HepG2 (cell line): ENCODE data around the gene OPA3. TPM values are rescaled to one million over a fixed set of nuclear protein-coding genes. Genes with fewer than 3 reads are reported as not detected.

Experiments
- ATAC-seq: fragments of 200-7000 bp; cut with Tn5 transposase; 3 replicates; pipeline ENCODE4 v1.9.1; 2020; ENCODE audit warnings: mild to moderate bottlenecking, moderate library complexity
- BruUV-seq: library from RNA; stranded (reverse); fragments of 400-500 nt; replicated peaks from 2 replicates; lab custom pipeline; 2021; lab: Mats Ljungman, UMichigan
- CTCF ChIA-PET: fragments of 300-600 bp; formaldehyde crosslinking; extraction: SDS; loops from one replicate; lab custom pipeline; 2021; ENCODE audit warnings: low total read pairs, inconsistent platforms, low intra/inter-chr PET ratio; lab: Yijun Ruan, JAX
- POLR2A ChIA-PET: fragments of 350-600 bp; sonication (Branson Sonifier 250); formaldehyde crosslinking; loops from one replicate; lab custom pipeline; 2020; ENCODE audit warnings: antibody characterized with exemption, inconsistent platforms; lab: Yijun Ruan, JAX
- DNase-seq: peaks from one replicate; pipeline ENCODE4 v3.0.0-alpha.2; 2015; ENCODE audit warnings: low spot score
- FAIRE-seq: peaks from 3 replicates; lab custom pipeline; 2011; peaks lifted over from hg19 to GRCh38; lab: Jason Lieb, UNC
- H2AFZ ChIP-seq: one replicate; pipeline ENCODE4 v1.6.1; 2011; ENCODE audit warnings: low read length, inconsistent platforms
- H3K27ac ChIP-seq: fragments of 300-600 bp; 3 replicates; pipeline ENCODE4 v1.8.0; 2011; ENCODE audit warnings: mixed run types, mild to moderate bottlenecking, mixed read lengths, low read length, inconsistent platforms; ENCODE audit not compliant: insufficient read depth; ENCODE audit errors: extremely low read length
- H3K27me3 ChIP-seq, 2 experiments: fragments of 200-600 bp in 1 of 2; 2 replicates in 1 of 2; 3 replicates in 1 of 2; pipeline versions ENCODE4 v1.6.0 to v1.8.0; 2011; ENCODE audit warnings: low read length in 2 of 2, mild to moderate bottlenecking in 2 of 2, moderate library complexity in 2 of 2, inconsistent platforms in 1 of 2; ENCODE audit not compliant: insufficient read depth in 2 of 2, control insufficient read depth in 1 of 2
- H3K36me3 ChIP-seq, 2 experiments: fragments of 200-600 bp in 1 of 2; replicated peaks in 1 of 2; 2 replicates in 1 of 2; 3 replicates in 1 of 2; pipeline versions ENCODE4 v1.5.1 to v1.8.0; 2011; ENCODE audit warnings: low read length in 2 of 2, inconsistent platforms in 1 of 2; ENCODE audit not compliant: insufficient read depth in 2 of 2, control insufficient read depth in 1 of 2
- H3K4me1 ChIP-seq: 2 replicates; pipeline ENCODE4 v1.5.1; 2012; ENCODE audit warnings: low read length, inconsistent platforms; ENCODE audit not compliant: insufficient read depth
- H3K4me2 ChIP-seq: 2 replicates; pipeline ENCODE4 v1.6.0; 2011; ENCODE audit warnings: low read depth, low read length, inconsistent platforms
- H3K4me3 ChIP-seq, 3 experiments: fragments of 200-600 bp in 1 of 3; sonication (generic), shearing (Covaris generic) in 1 of 3; replicated peaks in 1 of 3; 2 replicates each; pipeline ENCODE4 v1.5.1; 2011 to 2016; ENCODE audit warnings: low read length in 3 of 3, inconsistent platforms in 2 of 3, low read depth in 2 of 3, mild to moderate bottlenecking in 2 of 3, control low read depth in 1 of 3, mixed read lengths in 1 of 3; ENCODE audit not compliant: insufficient read depth in 1 of 3
- H3K79me2 ChIP-seq: one replicate; pipeline ENCODE4 v1.6.1; 2011; ENCODE audit warnings: low read length, inconsistent platforms; ENCODE audit not compliant: insufficient read depth
- H3K9ac ChIP-seq: 2 replicates; pipeline ENCODE4 v1.6.0; 2011; ENCODE audit warnings: mild to moderate bottlenecking, low read depth, low read length, inconsistent platforms; ENCODE audit not compliant: insufficient read depth
- H3K9me3 ChIP-seq: 2 replicates; pipeline ENCODE4 v1.5.1; 2012; ENCODE audit warnings: mild to moderate bottlenecking, low read length
- H4K20me1 ChIP-seq: 2 replicates; pipeline ENCODE4 v1.6.0; 2011; ENCODE audit warnings: inconsistent platforms, mild to moderate bottlenecking, low read length, moderate library complexity; ENCODE audit not compliant: insufficient read depth
- AKAP8 ChIP-seq: sonication (generic); formaldehyde crosslinking; IDR thresholded peaks from 2 replicates; pipeline ENCODE4 v1.5.1; 2020; ENCODE audit warnings: mild to moderate bottlenecking, missing genetic modification reagents
- CHD4 ChIP-seq: fragments of 200-600 bp; sonication (generic); IDR thresholded peaks from 2 replicates; pipeline ENCODE4 v1.7.0; 2017; ENCODE audit warnings: mild to moderate bottlenecking, low read length, borderline replicate concordance
- KLF12 ChIP-seq: sonication (generic); formaldehyde crosslinking; IDR thresholded peaks from 2 replicates; pipeline ENCODE4 v1.4.0; 2020; ENCODE audit warnings: missing genetic modification reagents, borderline replicate concordance
- MXD4 ChIP-seq: IDR thresholded peaks from 2 replicates; pipeline ENCODE4 v1.6.1; 2016; ENCODE audit warnings: mild to moderate bottlenecking, missing biosample characterization, missing genetic modification reagents
- NFATC3 ChIP-seq: sonication (generic); formaldehyde crosslinking; IDR thresholded peaks from 2 replicates; pipeline ENCODE4 v1.5.1; 2020; ENCODE audit warnings: mild to moderate bottlenecking, missing genetic modification reagents
- ONECUT2 ChIP-seq: sonication (generic); formaldehyde crosslinking; IDR thresholded peaks from 2 replicates; pipeline ENCODE4 v1.4.0; 2020; ENCODE audit warnings: missing genetic modification reagents
- YEATS4 ChIP-seq: sonication (generic); formaldehyde crosslinking; IDR thresholded peaks from 2 replicates; pipeline ENCODE4 v1.4.0; 2020; ENCODE audit warnings: missing genetic modification reagents, borderline replicate concordance
- ZBED4 ChIP-seq: sonication (generic); formaldehyde crosslinking; IDR thresholded peaks from 2 replicates; pipeline ENCODE4 v1.4.0; 2020; ENCODE audit warnings: missing genetic modification reagents, borderline replicate concordance
- ZFP41 ChIP-seq: sonication (generic); formaldehyde crosslinking; IDR thresholded peaks from 2 replicates; pipeline ENCODE4 v1.4.0; 2020; ENCODE audit warnings: mild to moderate bottlenecking, missing genetic modification reagents, borderline replicate concordance
- ZKSCAN8 ChIP-seq: IDR thresholded peaks from 2 replicates; pipeline ENCODE4 v1.6.1; 2016; ENCODE audit warnings: borderline replicate concordance, missing genetic modification reagents, missing compliant biosample characterization
- ZNF350 ChIP-seq: sonication (generic); formaldehyde crosslinking; IDR thresholded peaks from 2 replicates; pipeline ENCODE4 v1.4.0; 2020; ENCODE audit warnings: mild to moderate bottlenecking, low read depth, missing genetic modification reagents, borderline replicate concordance
- ZNF768 ChIP-seq: sonication (generic); formaldehyde crosslinking; IDR thresholded peaks from 2 replicates; pipeline ENCODE4 v1.4.0; 2020; ENCODE audit warnings: missing genetic modification reagents
- ZNF839 ChIP-seq: sonication (generic); formaldehyde crosslinking; IDR thresholded peaks from 2 replicates; pipeline ENCODE4 v1.4.0; 2020; ENCODE audit warnings: missing genetic modification reagents, mild to moderate bottlenecking, borderline replicate concordance
- WGBS: methylation state at CpG from one replicate; pipeline ENCODE4 v1.1.6; 2017; ENCODE audit warnings: low lambda C conversion rate; 5-methylcytosine and 5-hydroxymethylcytosine counted together
- in situ Hi-C: cut with HindIII; loops from 2 replicates; pipeline ENCODE4 v1.10.0; 2017; ENCODE audit warnings: low pct_unique_long_range_greater_than_20kb; ENCODE audit not compliant: extremely low pct_ligation_motif_present
- intact Hi-C: fragments of 100-400 bp; cut with micrococcal nuclease; formaldehyde crosslinking; loops from one replicate; pipeline ENCODE4 v1.10.0; 2022; ENCODE audit not compliant: unreplicated experiment
- polyA plus RNA-seq, 8 experiments: library from polyadenylated mRNA; depleted of rRNA in 3 of 8; stranded (reverse) in 7 of 8; unstranded in 1 of 8; fragments of >200 nt; fragmentation: Illumina TruSeq in 4 of 8; extraction: Trizol in 4 of 8; gene quantifications; 2 replicates each; pipeline versions ENCODE4 v1.2.1 to v1.2.3, GENCODE V29; 2011 to 2016; ENCODE audit warnings: low read depth in 4 of 8, missing spikeins in 1 of 8, mixed read lengths in 1 of 8; ENCODE audit not compliant: insufficient read depth in 1 of 8
- total RNA-seq, 5 experiments: library from RNA; depleted of rRNA; stranded (reverse); fragments of >200 nt; fragmentation: Illumina TruSeq; extraction: Trizol; gene quantifications; 2 replicates each; pipeline ENCODE4 v1.2.3, GENCODE V29; 2016; ENCODE audit warnings: low read depth in 1 of 5
- TF ChIP-seq, protein P1 (sequence below): sonication (generic); formaldehyde crosslinking; IDR thresholded peaks from 2 replicates; pipeline ENCODE4 v1.8.1; 2023; ENCODE audit warnings: missing genetic modification reagents, inconsistent platforms, borderline replicate concordance
- TF ChIP-seq, protein P2 (sequence below): sonication (generic); formaldehyde crosslinking; IDR thresholded peaks from 2 replicates; pipeline ENCODE4 v1.4.0; 2020; ENCODE audit warnings: missing genetic modification reagents

The OPA3 gene
- total and polyA plus RNA-seq, 2 of the 13 experiments (the other 11 are each of a cell fraction or from before 2014, with no cell fraction given): 8.3 to 17.7 TPM

GRCh38 chr19:45512881-45513483 is 71.6 kb downstream of the OPA3 start (continued):
- TF ChIP-seq, protein P1, sequence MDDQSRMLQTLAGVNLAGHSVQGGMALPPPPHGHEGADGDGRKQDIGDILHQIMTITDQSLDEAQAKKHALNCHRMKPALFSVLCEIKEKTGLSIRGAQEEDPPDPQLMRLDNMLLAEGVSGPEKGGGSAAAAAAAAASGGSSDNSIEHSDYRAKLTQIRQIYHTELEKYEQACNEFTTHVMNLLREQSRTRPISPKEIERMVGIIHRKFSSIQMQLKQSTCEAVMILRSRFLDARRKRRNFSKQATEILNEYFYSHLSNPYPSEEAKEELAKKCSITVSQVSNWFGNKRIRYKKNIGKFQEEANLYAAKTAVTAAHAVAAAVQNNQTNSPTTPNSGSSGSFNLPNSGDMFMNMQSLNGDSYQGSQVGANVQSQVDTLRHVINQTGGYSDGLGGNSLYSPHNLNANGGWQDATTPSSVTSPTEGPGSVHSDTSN (CRISPR knock-in tag): no peak
- peak; percentile 90 for TF ChIP-seq ZNF768 (CRISPR knock-in tag)

DNA sequence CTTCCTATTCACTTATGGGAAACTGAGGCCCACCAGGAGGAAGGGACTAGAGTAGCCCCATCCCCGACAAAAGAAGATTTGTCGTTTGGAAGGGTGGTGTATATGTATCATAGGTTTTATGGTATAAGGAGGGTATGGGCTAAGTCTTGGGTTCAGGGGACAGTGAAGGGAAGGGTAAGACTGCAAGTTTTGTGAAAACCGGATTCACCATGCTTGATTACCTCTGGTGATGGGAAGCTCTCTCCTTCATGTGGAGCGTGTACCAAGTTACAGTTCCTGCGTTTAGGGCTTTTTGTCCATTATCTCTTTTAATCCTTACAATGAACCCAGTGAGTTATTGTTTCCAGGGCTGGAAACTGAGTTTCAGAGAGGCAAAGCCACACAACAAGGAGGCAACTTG is 73.5 kb downstream of the OPA3 start:
- DNase-seq (no peak), FAIRE-seq (no peak), ATAC-seq (no peak)
- H3K4me3 ChIP-seq: no peak overlapping the region
- ChIA-PET CTCF (no interaction called here), POLR2A (no interaction called here)
- intact Hi-C loops (no loop called here), in situ Hi-C loops (no loop called here)
- no TSS peak for BruUV-seq
- peak overlapping the region; percentile 28; the same call in 1 of the 2 replicates for H3K4me2 ChIP-seq
- 0 out of 2 replicates have a peak overlapping the region, but pooled peaks have one; percentile 5 for H3K9ac ChIP-seq
- peaks cover 65% of the 10 kb centered on the region for H3K79me2 ChIP-seq
- H2AFZ ChIP-seq: no peak overlapping the region
- no peak overlapping the region for H3K27ac ChIP-seq
- H3K4me1 ChIP-seq: peaks cover 66% of the 10 kb centered on the region
- WGBS: 98% methylated on average over 5 of the region's 5 CpGs
- no peaks in the 10 kb centered on the region for H3K9me3 ChIP-seq
- no peaks in the 10 kb centered on the region; a peak in 1 of 5 replicates for H3K27me3 ChIP-seq
- H3K36me3 ChIP-seq: peaks cover 4 to 6% of the 10 kb centered on the region in 2 experiments; a peak in 1 of 5 replicates
- peaks cover 10% of the 10 kb centered on the region for H4K20me1 ChIP-seq
- TF ChIP-seq MXD4 (CRISPR knock-in tag) (no peak), YEATS4 (CRISPR knock-in tag) (no peak), AKAP8 (CRISPR knock-in tag) (no peak), NFATC3 (no peak), ZNF350 (CRISPR knock-in tag) (no peak), ZFP41 (CRISPR knock-in tag) (no peak), ONECUT2 (CRISPR knock-in tag) (no peak), CHD4 (peak; percentile 49; the same call in 1 of the 2 replicates), ZNF839 (no peak), ZBED4 (CRISPR knock-in tag) (no peak), KLF12 (CRISPR knock-in tag) (no peak), ZKSCAN8 (no peak)
- TF ChIP-seq, protein P2, sequence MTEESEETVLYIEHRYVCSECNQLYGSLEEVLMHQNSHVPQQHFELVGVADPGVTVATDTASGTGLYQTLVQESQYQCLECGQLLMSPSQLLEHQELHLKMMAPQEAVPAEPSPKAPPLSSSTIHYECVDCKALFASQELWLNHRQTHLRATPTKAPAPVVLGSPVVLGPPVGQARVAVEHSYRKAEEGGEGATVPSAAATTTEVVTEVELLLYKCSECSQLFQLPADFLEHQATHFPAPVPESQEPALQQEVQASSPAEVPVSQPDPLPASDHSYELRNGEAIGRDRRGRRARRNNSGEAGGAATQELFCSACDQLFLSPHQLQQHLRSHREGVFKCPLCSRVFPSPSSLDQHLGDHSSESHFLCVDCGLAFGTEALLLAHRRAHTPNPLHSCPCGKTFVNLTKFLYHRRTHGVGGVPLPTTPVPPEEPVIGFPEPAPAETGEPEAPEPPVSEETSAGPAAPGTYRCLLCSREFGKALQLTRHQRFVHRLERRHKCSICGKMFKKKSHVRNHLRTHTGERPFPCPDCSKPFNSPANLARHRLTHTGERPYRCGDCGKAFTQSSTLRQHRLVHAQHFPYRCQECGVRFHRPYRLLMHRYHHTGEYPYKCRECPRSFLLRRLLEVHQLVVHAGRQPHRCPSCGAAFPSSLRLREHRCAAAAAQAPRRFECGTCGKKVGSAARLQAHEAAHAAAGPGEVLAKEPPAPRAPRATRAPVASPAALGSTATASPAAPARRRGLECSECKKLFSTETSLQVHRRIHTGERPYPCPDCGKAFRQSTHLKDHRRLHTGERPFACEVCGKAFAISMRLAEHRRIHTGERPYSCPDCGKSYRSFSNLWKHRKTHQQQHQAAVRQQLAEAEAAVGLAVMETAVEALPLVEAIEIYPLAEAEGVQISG: no peak
